ENCODE results near the gene BEAN1.

DNA sequence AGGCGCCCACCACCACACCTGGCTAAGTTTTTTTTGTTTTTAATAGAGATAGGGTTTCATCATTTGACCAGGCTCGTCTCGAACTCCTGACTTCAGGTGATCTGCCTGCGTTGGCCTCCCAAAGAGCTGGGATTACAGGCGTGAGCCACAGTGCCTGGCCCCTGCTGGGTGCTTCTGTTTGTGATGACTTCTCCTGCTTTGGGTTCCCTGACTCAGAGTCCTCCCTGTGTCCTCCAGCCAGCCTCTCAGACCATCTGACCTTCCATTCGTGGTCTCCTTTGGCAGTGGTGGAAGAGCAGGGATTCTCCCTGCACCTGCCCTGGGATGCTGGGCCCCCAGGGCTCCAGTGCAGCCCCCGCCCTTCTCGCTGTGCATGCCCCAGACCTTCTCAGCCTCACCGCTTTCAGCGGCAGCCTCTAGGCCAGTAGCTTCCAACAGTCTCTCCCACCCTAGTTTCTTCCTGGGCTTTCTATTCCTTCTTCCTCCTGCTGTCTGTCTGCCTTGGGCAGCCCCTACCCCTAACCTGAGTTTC lies 13.2 kb downstream of the BEAN1 start:
- TF ChIP-seq EZH2 (IDR thresholded peaks at IDR 0.05; ENCODE audit: borderline replicate concordance, low read length): no peak
- TF ChIP-seq, protein P1, sequence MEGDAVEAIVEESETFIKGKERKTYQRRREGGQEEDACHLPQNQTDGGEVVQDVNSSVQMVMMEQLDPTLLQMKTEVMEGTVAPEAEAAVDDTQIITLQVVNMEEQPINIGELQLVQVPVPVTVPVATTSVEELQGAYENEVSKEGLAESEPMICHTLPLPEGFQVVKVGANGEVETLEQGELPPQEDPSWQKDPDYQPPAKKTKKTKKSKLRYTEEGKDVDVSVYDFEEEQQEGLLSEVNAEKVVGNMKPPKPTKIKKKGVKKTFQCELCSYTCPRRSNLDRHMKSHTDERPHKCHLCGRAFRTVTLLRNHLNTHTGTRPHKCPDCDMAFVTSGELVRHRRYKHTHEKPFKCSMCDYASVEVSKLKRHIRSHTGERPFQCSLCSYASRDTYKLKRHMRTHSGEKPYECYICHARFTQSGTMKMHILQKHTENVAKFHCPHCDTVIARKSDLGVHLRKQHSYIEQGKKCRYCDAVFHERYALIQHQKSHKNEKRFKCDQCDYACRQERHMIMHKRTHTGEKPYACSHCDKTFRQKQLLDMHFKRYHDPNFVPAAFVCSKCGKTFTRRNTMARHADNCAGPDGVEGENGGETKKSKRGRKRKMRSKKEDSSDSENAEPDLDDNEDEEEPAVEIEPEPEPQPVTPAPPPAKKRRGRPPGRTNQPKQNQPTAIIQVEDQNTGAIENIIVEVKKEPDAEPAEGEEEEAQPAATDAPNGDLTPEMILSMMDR (conservative IDR thresholded peaks at IDR 0.05 in 1 of 2, IDR thresholded peaks at IDR 0.05 in 1 of 2; ENCODE audit: extremely low read depth in 1 of 2, insufficient read depth in 1 of 2, low read depth in 1 of 2, low read length in 2 of 2): no peak
